DND-41 (cell line): ENCODE data around the gene STK25.

Source experiments
- ATAC-seq: fragments of 200-7000 bp; cut with Tn5 transposase; 3 replicates; pipeline ENCODE4 v1.9.1; 2021; ENCODE audit warnings: low read depth; ENCODE audit not compliant: insufficient read depth
- DNase-seq: peaks from one replicate; pipeline ENCODE4 v3.0.0-alpha.2; 2020
- H2AFZ ChIP-seq: 2 replicates; pipeline ENCODE4 v1.6.0; 2012; ENCODE audit warnings: low read depth, low read length
- H3K27ac ChIP-seq: 2 replicates; pipeline ENCODE4 v1.5.1; 2012; ENCODE audit warnings: low read length, inconsistent platforms
- H3K27me3 ChIP-seq: fragments of 200-600 bp; sonication (generic); 2 replicates; pipeline ENCODE4 v1.6.0; 2012; ENCODE audit warnings: low read length, mild to moderate bottlenecking, inconsistent platforms; ENCODE audit not compliant: insufficient read depth, poor library complexity
- H3K36me3 ChIP-seq: 2 replicates; pipeline ENCODE4 v1.5.1; 2012; ENCODE audit warnings: low read length, inconsistent platforms; ENCODE audit not compliant: insufficient read depth
- H3K4me1 ChIP-seq: 2 replicates; pipeline ENCODE4 v1.5.1; 2012; ENCODE audit warnings: mild to moderate bottlenecking, low read length; ENCODE audit not compliant: insufficient read depth
- H3K4me2 ChIP-seq: 2 replicates; pipeline ENCODE4 v1.6.0; 2012; ENCODE audit warnings: mild to moderate bottlenecking, moderate library complexity, low read length, inconsistent platforms; ENCODE audit not compliant: insufficient read depth
- H3K4me3 ChIP-seq, 2 experiments: fragments of 200-600 bp in 1 of 2; shearing (Covaris generic) in 1 of 2; 2 replicates each; pipeline ENCODE4 v1.5.1; 2012 to 2016; ENCODE audit warnings: inconsistent platforms in 2 of 2, low read length in 2 of 2, mild to moderate bottlenecking in 2 of 2, low read depth in 1 of 2, moderate library complexity in 1 of 2
- H3K79me2 ChIP-seq: 2 replicates; pipeline ENCODE4 v1.6.0; 2012; ENCODE audit warnings: low read length, inconsistent platforms; ENCODE audit not compliant: insufficient read depth
- H3K9ac ChIP-seq: 2 replicates; pipeline ENCODE4 v1.6.0; 2012; ENCODE audit warnings: low read depth, mild to moderate bottlenecking, inconsistent platforms, low read length, moderate library complexity
- H3K9me3 ChIP-seq: 2 replicates; pipeline ENCODE4 v1.5.1; 2012; ENCODE audit warnings: low read length, moderate library complexity, mild to moderate bottlenecking, inconsistent platforms; ENCODE audit not compliant: insufficient read depth, severe bottlenecking
- H4K20me1 ChIP-seq: 2 replicates; pipeline ENCODE4 v1.6.0; 2012; ENCODE audit warnings: low read length; ENCODE audit not compliant: insufficient read depth
- EZH2 ChIP-seq: IDR thresholded peaks from 3 replicates; pipeline ENCODE4 v1.6.1; 2012; ENCODE audit warnings: borderline replicate concordance, low read depth, mild to moderate bottlenecking, moderate library complexity, low read length, inconsistent platforms; ENCODE audit not compliant: severe bottlenecking
- TF ChIP-seq, protein P1 (sequence below): IDR thresholded peaks from 2 replicates; pipeline ENCODE4 v1.5.1; 2012; ENCODE audit warnings: borderline replicate concordance, low read length, moderate library complexity, mild to moderate bottlenecking; ENCODE audit not compliant: poor library complexity, severe bottlenecking; ENCODE audit errors: extremely low read depth

STK25 gene

GRCh38 chr2:241501551-241501950, 6.8 kb downstream of the STK25 start:
- DNase-seq (no peak), ATAC-seq (no peak)
- TF ChIP-seq, protein P1, sequence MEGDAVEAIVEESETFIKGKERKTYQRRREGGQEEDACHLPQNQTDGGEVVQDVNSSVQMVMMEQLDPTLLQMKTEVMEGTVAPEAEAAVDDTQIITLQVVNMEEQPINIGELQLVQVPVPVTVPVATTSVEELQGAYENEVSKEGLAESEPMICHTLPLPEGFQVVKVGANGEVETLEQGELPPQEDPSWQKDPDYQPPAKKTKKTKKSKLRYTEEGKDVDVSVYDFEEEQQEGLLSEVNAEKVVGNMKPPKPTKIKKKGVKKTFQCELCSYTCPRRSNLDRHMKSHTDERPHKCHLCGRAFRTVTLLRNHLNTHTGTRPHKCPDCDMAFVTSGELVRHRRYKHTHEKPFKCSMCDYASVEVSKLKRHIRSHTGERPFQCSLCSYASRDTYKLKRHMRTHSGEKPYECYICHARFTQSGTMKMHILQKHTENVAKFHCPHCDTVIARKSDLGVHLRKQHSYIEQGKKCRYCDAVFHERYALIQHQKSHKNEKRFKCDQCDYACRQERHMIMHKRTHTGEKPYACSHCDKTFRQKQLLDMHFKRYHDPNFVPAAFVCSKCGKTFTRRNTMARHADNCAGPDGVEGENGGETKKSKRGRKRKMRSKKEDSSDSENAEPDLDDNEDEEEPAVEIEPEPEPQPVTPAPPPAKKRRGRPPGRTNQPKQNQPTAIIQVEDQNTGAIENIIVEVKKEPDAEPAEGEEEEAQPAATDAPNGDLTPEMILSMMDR = no peak
- no peak for TF ChIP-seq EZH2
- Histone ChIP-seq H3K4me2 (no peak overlapping the region), H3K4me1 (peaks cover 12% of the 10 kb centered on the region), H3K27me3 (no peaks in the 10 kb centered on the region), H3K9ac (no peak overlapping the region), H3K79me2 (peaks cover 38% of the 10 kb centered on the region), H3K36me3 (peaks cover 71% of the 10 kb centered on the region), H3K9me3 (no peaks in the 10 kb centered on the region), H2AFZ (no peak overlapping the region), H3K27ac (no peak overlapping the region), H4K20me1 (peaks cover 63% of the 10 kb centered on the region), H3K4me3 (no peak overlapping the region)

DNA sequence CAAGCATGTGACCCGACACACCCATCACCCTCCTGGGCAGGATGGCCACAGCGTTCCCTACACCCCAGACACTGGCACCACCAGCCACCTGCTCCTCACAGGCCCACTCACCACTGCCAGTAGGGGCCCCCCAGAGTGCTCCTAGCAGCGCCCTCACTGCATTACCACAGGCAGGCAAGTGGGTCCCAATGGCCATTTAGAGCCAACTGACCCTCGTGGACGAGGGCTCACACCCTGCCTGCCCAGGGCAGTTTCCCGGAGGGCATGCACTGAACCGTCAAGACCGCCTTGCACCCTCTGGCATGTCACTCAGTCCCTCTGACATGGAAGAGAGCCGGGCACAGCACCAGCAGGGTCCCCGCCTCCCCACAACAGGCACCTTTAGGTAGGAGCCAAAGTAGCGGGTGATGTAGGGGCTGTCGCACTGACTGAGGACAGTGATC, 7.3 kb downstream of the STK25 start:
- H3K36me3 ChIP-seq = peaks cover 73% of the 10 kb centered on the region
- TF ChIP-seq EZH2 = no peak
- TF ChIP-seq, protein P1 = no peak
- peaks cover 62% of the 10 kb centered on the region for H4K20me1 ChIP-seq
- no peak overlapping the region for H3K9ac ChIP-seq
- peaks cover 8% of the 10 kb centered on the region for H3K4me1 ChIP-seq
- no peaks in the 10 kb centered on the region for H3K9me3 ChIP-seq
- no peak overlapping the region for H3K4me3 ChIP-seq
- H3K79me2 ChIP-seq = peaks cover 34% of the 10 kb centered on the region
- DNase-seq (no peak), ATAC-seq (no peak)
- no peak overlapping the region for H2AFZ ChIP-seq
- no peak overlapping the region for H3K4me2 ChIP-seq
- H3K27me3 ChIP-seq = no peaks in the 10 kb centered on the region
- H3K27ac ChIP-seq = no peak overlapping the region

GRCh38 chr2:241500431-241500975, 7.9 kb downstream of the STK25 start:
- ATAC-seq (no peak), DNase-seq (no peak)
- Histone ChIP-seq H3K27ac (no peak overlapping the region), H3K9me3 (no peaks in the 10 kb centered on the region), H3K27me3 (no peaks in the 10 kb centered on the region), H3K4me3 (no peak overlapping the region), H2AFZ (no peak overlapping the region), H3K36me3 (peaks cover 73% of the 10 kb centered on the region), H4K20me1 (peaks cover 56% of the 10 kb centered on the region), H3K4me1 (peaks cover 2% of the 10 kb centered on the region), H3K79me2 (peaks cover 28% of the 10 kb centered on the region), H3K4me2 (no peak overlapping the region), H3K9ac (no peak overlapping the region)
- TF ChIP-seq EZH2 = no peak
- TF ChIP-seq, protein P1 = no peak
